Measurements from ENCODE around the gene HAP1. TPM values are rescaled to one million over a fixed set of nuclear protein-coding genes. Genes with fewer than 3 reads are reported as not detected.

HAP1 gene
- total RNA-seq, 1 experiment from 2014 or later, result 3.2 TPM

DNA sequence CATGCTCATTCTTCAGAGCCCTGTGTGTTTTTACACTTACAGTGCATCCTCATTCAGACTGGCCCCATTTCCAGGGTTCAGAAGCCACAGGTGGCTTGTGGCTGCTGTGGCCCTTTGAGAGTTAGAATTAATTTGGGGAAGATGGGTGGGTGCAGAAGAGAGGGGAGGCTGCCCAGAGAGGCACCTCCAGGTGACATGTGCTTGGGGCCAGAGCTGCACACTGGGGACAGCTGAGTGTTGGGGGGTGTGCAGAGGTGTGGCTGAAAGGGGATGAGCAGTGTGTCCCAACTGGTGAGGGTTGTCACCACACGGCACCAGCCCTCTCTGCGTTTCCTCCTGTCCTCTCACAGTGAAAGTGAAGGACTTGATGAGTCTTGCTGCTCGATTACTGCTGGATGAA lies 52.7 kb downstream of the HAP1 start:
- H3K9me3 Mint-ChIP-seq (ENCODE audit: unreplicated experiment), result peaks cover 9% of the 10 kb centered on the region
- no TSS peak for BruUV-seq (replicated peaks)
- intact Hi-C loops (cut with micrococcal nuclease; ENCODE audit: unreplicated experiment), result no loop called here
- CTCF ChIA-PET, result no interaction called here
- no peak overlapping the region for H3K4me3 ChIP-seq (ENCODE audit: low read depth, low read length)
- H3K27ac Mint-ChIP-seq (ENCODE audit: unreplicated experiment), result no peak overlapping the region
- POLR2A ChIA-PET, result no interaction called here
- peaks cover 7% of the 10 kb centered on the region for H3K4me1 Mint-ChIP-seq (ENCODE audit: low read depth, unreplicated experiment)
- H3K27me3 Mint-ChIP-seq (ENCODE audit: insufficient read depth, unreplicated experiment), result no peaks in the 10 kb centered on the region
- H3K36me3 Mint-ChIP-seq (ENCODE audit: insufficient read depth, unreplicated experiment), result peaks cover under 1% of the 10 kb centered on the region
- H3K27me3 ChIP-seq (replicated peaks; ENCODE audit: control insufficient read depth, insufficient read depth, low read length), result no peaks in the 10 kb centered on the region
- H3K36me3 ChIP-seq (ENCODE audit: control insufficient read depth, insufficient read depth, low read length), result no peaks in the 10 kb centered on the region
- TF ChIP-seq, protein P1, sequence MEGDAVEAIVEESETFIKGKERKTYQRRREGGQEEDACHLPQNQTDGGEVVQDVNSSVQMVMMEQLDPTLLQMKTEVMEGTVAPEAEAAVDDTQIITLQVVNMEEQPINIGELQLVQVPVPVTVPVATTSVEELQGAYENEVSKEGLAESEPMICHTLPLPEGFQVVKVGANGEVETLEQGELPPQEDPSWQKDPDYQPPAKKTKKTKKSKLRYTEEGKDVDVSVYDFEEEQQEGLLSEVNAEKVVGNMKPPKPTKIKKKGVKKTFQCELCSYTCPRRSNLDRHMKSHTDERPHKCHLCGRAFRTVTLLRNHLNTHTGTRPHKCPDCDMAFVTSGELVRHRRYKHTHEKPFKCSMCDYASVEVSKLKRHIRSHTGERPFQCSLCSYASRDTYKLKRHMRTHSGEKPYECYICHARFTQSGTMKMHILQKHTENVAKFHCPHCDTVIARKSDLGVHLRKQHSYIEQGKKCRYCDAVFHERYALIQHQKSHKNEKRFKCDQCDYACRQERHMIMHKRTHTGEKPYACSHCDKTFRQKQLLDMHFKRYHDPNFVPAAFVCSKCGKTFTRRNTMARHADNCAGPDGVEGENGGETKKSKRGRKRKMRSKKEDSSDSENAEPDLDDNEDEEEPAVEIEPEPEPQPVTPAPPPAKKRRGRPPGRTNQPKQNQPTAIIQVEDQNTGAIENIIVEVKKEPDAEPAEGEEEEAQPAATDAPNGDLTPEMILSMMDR (IDR thresholded peaks at IDR 0.05; ENCODE audit: insufficient read depth in 1 of 2, low read depth in 1 of 2, low read length in 1 of 2, severe bottlenecking in 1 of 2, unreplicated experiment in 1 of 2), result no peak
- peaks cover 7% of the 10 kb centered on the region; the same call in 1 of the 2 replicates for H3K9me3 ChIP-seq
- H3K4me3 Mint-ChIP-seq (ENCODE audit: unreplicated experiment), result no peak overlapping the region
- DNase-seq, result no peak
- peaks cover 3% of the 10 kb centered on the region for H3K4me1 ChIP-seq

DNA sequence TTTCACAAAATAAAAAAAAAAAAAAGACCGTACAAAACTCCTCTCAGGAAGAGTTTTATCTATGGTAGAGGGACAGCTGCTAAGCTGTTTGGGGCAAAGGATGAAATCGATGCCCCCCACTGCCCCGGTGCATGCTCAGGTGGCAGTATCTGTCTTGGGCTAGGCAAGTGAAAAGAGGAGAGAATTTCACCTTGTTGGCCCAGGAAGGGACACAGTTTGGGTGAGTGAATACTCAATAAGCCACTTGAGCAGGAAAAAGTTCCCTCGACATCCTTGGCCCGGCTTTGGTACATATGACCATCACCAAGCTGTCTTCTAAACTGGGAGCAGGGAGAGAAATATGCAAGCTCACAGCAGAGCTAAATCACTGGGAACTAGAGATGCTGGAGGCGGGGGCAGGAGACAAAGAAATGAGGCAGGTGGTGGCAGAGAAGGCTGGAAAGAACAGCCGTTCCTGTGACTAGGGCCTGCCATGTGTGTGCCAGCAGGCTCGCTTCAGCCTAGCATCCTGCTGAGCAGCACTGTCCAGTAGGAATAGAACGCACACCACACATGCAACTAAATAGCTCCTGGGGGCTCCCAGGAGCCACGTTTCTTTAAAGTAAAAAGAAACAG lies 53.9 kb downstream of the HAP1 start:
- H3K4me3 Mint-ChIP-seq (ENCODE audit: unreplicated experiment), result no peak overlapping the region
- no peak overlapping the region for H3K27ac Mint-ChIP-seq (ENCODE audit: unreplicated experiment)
- ChIA-PET POLR2A (interaction anchor here (0.6 to 3.8 kb wide), 2 partner anchors 8 to 250 kb away, joined by 8 to 38 read pairs; partner anchors contain the start of genes EIF1 and ODAD4), CTCF (interaction anchor here (1.2 to 3.1 kb wide), 2 partner anchors 8 to 12 kb away, joined by 3 to 26 read pairs; partner anchors contain the start of gene EIF1)
- Histone ChIP-seq H3K36me3 (ENCODE audit: control insufficient read depth, insufficient read depth, low read length) (no peaks in the 10 kb centered on the region), H3K27me3 (replicated peaks; ENCODE audit: control insufficient read depth, insufficient read depth, low read length) (no peaks in the 10 kb centered on the region), H3K4me1 (peaks cover 15% of the 10 kb centered on the region), H3K4me3 (ENCODE audit: low read depth, low read length) (no peak overlapping the region), H3K9me3 (peaks cover 7% of the 10 kb centered on the region; the same call in 1 of the 2 replicates)
- intact Hi-C loops (cut with micrococcal nuclease; ENCODE audit: unreplicated experiment), result no loop called here
- H3K27me3 Mint-ChIP-seq (ENCODE audit: insufficient read depth, unreplicated experiment), result no peaks in the 10 kb centered on the region
- DNase-seq, result no peak
- peaks cover 9% of the 10 kb centered on the region for H3K9me3 Mint-ChIP-seq (ENCODE audit: unreplicated experiment)
- peaks cover 5% of the 10 kb centered on the region for H3K36me3 Mint-ChIP-seq (ENCODE audit: insufficient read depth, unreplicated experiment)
- H3K4me1 Mint-ChIP-seq (ENCODE audit: low read depth, unreplicated experiment), result peaks cover 18% of the 10 kb centered on the region
- TF ChIP-seq, protein P1 (IDR thresholded peaks at IDR 0.05; ENCODE audit: insufficient read depth in 1 of 2, low read depth in 1 of 2, low read length in 1 of 2, severe bottlenecking in 1 of 2, unreplicated experiment in 1 of 2), result no peak
- BruUV-seq (replicated peaks), result no TSS peak

DNA sequence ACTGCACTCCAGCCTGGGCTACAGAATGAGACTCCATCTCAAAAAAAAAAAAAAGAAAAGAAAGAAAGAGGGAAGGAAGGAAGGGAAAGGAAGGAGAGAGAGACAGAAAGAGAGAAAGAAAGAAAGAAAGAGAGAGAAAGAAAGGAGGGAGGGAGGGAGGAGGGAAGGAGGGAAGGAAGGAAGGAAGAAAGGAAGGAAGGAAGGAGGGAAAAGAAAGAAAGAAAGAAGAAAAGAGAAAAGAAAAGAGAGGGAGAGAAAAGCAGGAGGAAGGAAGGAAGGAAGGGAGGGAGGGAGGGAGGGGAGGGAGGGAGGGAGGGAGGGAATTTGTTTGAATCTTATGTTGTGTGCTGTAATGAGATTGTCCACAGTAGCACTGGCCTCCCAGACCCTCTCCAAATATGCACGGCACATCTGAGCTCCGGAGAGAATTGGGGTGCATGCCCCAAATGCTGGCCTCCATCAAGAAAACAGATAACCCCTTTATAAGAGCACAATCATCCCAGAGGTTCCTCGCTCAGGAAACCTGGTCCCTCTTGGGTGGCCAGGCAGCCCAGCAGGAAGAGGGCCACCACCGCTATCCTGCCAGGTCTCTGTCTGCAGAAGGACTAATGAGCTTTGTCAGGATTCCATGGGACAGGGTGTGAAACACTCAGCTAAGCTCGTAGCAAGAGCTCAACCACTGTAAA lies 54.6 kb downstream of the HAP1 start:
- H3K9me3 Mint-ChIP-seq (ENCODE audit: unreplicated experiment), result peaks cover 9% of the 10 kb centered on the region
- ChIA-PET CTCF (interaction anchor here (1.2 to 3.1 kb wide), 2 partner anchors 9 to 11 kb away, joined by 3 to 26 read pairs; partner anchors contain the start of gene EIF1), POLR2A (interaction anchor here (0.6 to 3.8 kb wide), 3 partner anchors 9 to 251 kb away, joined by 4 to 38 read pairs (median 8); partner anchors contain the start of genes EIF1 and ODAD4)
- Histone ChIP-seq H3K4me1 (peaks cover 21% of the 10 kb centered on the region), H3K36me3 (ENCODE audit: control insufficient read depth, insufficient read depth, low read length) (no peaks in the 10 kb centered on the region), H3K27me3 (replicated peaks; ENCODE audit: control insufficient read depth, insufficient read depth, low read length) (no peaks in the 10 kb centered on the region), H3K4me3 (ENCODE audit: low read depth, low read length) (no peak overlapping the region), H3K9me3 (peaks cover 7% of the 10 kb centered on the region; the same call in 1 of the 2 replicates)
- peaks cover 5% of the 10 kb centered on the region for H3K36me3 Mint-ChIP-seq (ENCODE audit: insufficient read depth, unreplicated experiment)
- BruUV-seq (replicated peaks), result no TSS peak
- TF ChIP-seq, protein P1 (IDR thresholded peaks at IDR 0.05; ENCODE audit: insufficient read depth in 1 of 2, low read depth in 1 of 2, low read length in 1 of 2, severe bottlenecking in 1 of 2, unreplicated experiment in 1 of 2), result no peak
- H3K4me1 Mint-ChIP-seq (ENCODE audit: low read depth, unreplicated experiment), result peaks cover 22% of the 10 kb centered on the region
- intact Hi-C loops (cut with micrococcal nuclease; ENCODE audit: unreplicated experiment), result no loop called here
- H3K27me3 Mint-ChIP-seq (ENCODE audit: insufficient read depth, unreplicated experiment), result no peaks in the 10 kb centered on the region
- DNase-seq, result no peak
- no peak overlapping the region for H3K4me3 Mint-ChIP-seq (ENCODE audit: unreplicated experiment)
- no peak overlapping the region for H3K27ac Mint-ChIP-seq (ENCODE audit: unreplicated experiment)

Measured in Caco-2 (cell line).